HG02885 (cell line): ENCODE data around the gene NRIP1.

Experiments used
- ATAC-seq: cut with Tn5 transposase; IDR thresholded peaks from one replicate; pipeline ENCODE4 v1.9.1; 2021; ENCODE audit warnings: mild to moderate bottlenecking; ENCODE audit not compliant: unreplicated experiment, poor library complexity

The NRIP1 gene

GRCh38 chr21:15071009-15071408 is 6.2 kb upstream of the NRIP1 start:
- no peak for ATAC-seq

DNA sequence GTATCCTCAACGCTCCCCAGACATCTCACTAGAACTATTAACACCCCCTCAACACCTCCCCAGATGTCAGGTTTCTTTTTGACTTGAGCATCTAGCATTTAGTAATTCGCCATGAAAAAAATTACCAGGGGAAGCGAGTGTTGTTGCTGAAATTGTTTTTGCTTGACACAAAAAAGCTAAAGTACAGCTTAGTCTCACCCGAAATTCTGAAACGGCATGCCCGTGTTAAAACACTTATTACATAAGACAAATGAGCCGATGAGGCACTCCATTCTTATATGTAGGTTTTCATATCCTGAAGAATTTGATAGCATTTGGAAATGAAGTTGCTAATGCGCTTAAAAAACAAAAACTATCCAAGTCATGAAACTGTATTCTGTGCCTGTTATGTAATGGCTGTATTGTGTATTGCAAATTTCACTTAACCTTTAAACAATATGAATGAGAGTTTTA is 1.3 kb upstream of the NRIP1 start:
- ATAC-seq, result no peak

GRCh38 chr21:15065392-15066122 is 757 bp upstream of the NRIP1 start:
- ATAC-seq, result peak; percentile 25

- peak; percentile 9 for ATAC-seq
Observed at GRCh38 chr21:15063814-15064575, 805 bp downstream of the NRIP1 start.

DNA sequence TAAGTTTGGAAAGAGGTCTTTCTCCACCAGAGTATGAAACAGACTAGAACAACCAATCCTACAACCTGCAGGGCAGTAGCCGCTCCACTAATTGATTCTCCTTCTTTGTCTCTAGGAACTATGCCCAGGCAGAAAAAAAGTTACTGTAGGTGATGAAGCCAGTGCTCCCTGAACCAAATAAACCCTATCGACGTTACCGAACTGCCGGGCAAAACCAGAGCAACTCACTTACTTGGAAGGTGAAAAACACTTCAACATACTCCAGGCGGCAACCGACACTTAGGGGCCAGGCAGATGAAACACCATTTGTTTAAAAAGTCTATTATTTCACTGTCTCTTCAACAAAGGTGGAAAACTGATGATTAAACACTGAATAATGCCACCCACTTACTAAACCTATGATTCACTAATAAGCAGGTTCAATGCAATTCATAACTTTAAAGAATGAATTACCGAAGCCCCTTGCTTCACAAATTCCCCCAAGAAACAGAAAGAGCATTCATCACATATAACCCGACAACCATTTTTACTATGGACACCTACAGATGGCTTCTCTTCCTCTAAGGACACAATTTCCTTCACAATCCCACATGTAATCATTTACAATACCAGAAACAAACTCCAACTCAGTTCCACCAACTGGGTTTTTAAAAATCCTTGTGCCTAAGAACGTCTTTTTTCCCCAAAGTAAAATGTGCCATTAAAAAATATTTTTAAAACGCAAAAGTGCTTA is 1.6 kb downstream of the NRIP1 start:
- ATAC-seq, result no peak

DNA sequence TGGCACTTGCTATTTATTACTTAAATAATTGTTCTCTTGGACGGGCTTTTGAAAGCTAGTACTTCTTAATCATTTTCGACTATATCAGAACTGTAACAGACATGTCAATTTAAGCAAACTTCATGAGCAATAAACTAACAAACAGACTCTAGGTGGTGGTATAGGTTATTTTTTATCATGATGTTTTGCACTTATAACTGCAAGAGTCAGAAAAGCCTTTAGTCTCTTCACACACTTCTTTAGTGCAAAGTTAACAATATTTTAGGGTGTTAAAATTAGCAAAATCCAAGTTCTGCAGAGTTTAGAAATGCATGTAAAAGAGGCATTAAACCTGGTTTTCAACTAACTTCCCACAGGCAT is 2.2 kb downstream of the NRIP1 start:
- no peak for ATAC-seq

DNA sequence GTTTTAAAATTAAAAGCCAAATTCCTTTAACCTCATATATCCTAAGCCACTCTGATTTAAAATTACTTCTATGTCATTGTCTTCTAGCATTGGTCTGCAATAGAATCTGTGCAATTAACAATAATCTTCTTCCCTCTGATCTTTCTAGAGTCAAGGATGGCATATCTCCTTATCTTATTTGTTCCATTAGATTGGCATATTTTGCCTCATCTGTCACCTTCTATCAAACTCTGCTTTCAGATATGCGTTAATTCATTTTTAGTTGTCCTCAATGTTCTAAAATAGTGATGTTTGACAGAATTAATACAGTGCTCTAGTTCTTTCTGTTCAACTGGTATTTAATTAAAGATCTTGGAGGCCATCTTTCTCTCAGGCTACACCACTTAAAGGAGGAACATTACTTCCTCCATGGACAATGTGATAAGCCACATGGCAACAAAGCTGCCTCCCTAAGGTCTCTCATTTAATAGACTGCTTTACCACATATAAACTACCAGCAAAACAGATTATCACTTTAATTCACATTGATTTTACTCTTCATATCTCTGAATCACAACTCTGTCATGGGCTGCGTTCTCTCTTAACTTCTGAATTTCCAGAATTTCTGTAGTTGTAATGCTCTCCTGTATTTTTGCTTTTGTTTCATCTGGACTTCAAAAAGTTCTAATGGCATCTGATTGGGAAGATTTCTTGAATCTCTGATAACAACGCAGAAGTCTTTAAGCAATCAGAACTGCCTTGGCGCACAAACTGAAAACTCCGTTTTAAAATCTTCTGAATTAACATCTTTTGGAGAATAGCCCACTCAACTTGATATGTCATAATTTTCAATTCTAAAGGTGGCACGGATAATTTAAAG is 2.8 kb downstream of the NRIP1 start:
- ATAC-seq, result no peak

- no peak for ATAC-seq
Observed at GRCh38 chr21:15061279-15061678, 3.5 kb downstream of the NRIP1 start.

DNA sequence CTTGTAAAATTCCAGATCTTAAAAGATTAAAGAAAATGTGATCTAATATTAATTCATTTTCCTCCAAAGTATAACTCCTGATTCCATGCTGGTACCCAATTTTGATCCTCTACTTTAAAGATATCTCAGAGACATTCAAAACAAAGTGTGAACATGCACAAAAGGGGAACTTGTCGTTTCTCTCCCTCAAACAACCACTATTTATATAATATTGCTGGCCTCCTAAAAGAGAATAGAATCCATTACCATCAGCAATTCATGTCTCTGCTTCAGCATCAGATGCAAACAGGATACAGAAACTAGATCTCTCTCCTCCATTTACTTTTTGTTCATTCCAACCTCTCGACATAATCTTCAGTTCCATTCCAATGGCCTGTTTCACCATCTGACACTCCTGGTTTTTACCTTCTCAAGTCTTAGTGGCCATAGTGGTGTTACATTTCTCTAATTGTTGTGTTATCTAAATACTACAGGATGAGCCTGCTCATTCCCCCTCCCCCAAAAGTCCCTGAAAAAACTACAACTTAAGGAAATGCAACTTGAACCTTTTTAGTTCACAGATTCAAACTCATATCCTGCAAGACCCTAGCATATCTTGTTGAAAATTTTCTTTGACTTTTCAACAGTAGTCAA is 4.1 kb downstream of the NRIP1 start:
- ATAC-seq, result no peak

DNA sequence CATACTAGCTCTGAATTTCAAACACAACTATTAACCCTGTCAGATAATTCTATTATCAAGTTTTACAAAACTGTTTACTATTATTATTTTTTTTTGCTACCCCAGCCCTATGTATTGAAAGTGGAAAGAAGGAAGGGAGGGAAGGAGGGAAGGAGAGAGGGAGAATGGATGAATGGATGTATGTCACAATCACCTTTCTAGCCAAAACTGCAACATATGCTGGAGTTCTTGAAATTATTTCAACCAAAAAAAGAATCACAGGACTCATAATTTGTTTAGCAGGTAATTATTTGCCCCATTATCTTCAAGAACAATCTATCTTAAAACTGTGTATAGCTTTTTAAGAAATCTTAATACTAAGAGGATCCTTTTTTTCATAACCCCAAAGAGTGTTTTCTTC is 5.4 kb downstream of the NRIP1 start:
- ATAC-seq, result no peak

DNA sequence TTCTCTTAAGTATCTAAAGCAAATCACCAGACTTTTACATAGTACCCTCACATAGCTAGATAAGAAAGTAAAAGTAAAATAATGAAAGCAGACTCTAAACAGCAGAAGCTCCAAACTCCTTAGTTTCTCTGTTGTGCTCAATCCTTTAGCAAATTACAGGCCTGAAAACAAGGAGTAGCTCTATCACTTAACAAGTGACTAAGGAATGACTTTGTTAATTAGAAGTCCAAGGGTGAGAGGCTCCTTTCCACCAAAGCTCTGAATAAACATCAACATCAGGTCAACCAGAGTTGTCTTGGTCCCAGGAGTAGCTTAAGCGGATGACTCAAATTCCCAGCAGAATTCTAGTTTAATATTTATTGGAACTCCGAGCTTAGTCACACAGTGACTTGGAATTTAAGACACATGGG is 5.9 kb downstream of the NRIP1 start:
- ATAC-seq, result peak; percentile 38

DNA sequence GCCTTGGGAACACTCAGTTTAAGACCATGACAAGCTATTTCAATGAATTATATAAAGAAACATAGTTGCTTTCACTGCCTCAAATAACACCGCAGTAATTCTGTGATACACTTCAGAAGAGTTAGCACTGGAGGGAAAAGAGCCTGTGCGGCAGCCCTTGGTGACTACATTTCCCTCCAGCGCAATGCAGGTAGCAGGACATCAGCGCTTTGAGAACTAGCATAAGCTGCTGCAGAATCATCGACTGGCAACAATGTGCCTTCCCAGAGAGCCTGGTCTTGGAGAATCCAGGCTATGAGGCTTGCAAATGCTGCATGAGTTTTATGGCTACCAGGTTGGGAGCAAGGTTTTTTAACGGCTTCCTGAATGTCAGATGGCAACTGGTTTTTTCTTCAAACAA is 7.5 kb downstream of the NRIP1 start:
- no peak for ATAC-seq

DNA sequence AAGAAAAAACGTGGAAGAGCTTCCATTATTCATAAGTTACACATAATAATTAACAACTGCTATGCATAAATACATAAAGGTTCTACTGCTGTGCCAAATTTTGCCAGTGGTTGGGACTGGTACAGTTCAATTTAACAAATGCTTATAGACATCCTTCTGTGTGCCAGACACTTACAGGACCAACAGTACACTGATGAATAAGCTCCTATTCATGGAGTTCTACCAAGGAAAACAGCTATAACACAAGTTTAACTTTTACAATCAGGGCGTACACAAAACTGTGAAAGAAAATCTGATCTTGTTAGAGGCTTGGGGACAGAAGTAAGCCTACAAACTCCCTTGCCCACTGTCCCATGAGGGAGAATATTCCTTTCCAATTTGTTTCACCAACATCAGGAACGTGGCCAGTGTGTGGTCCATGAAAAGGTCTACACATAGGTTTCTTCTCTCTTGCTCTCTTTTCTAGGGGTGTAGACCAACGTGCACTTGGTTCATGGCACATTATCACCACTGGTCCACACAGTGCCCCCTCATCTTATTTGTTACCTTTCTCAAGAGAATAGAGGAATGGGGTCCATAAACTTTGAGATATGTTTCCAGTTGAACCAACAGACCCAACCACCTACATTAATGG is 10.1 kb downstream of the NRIP1 start:
- no peak for ATAC-seq

DNA sequence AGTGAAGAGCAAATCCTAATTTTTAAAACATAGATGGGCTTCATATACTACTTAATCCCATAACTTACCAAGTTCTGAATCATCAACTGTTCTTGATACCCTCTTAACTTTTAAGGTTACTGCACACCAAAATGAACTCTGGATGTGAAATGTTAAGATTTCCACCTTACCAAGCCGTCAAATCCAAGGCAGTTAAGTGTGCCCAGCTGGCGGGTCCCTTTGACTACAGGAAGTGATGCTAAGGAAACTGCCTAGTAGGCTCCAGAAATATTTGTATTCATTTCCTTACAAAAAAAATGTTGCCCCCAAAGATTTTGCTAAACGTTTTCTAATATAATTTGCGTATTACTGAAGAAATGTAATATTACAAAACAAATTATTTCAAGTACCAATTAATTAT is 10.7 kb downstream of the NRIP1 start:
- no peak for ATAC-seq

- no peak for ATAC-seq
Observed at GRCh38 chr21:15053500-15053899, 11.3 kb downstream of the NRIP1 start.

- ATAC-seq, result peak; percentile 38
Observed at GRCh38 chr21:15052459-15052763, 12.4 kb downstream of the NRIP1 start.

DNA sequence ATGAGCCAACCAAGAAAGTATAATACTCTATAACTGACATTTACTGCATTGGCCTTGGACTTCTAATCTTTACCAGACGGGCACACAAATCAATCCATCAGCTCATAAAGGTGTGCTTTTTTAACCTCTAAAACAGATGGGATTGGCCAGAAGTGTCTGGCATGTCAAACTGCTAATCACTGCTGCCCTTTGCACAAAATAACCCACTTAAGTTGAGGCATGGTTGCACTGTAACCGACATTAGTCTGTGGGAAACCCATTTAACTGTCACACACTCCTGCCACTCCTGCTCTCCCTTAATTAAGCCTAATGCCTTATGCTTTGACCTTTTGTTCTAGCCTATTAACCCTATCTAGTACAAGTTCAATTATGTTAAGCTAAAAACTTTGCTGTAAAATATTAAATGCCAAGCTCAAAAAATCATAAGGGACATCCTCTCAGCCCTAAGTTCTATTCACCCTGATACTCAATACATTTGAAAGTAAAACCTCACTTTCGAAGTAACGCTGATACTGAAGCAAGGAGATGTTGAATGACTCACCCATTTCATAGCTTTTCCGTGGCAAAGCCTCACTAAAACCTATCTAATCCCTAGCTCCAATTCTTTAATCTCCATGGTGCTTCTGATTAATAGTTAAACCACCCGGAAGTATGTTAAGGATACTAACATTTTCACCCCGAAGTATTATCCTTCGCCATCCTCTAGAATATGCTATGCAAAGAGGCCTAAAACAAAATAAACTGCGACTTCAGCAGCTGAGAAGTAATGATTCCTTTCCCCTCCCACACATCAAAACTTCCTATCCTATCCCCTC is 12.9 kb downstream of the NRIP1 start:
- peak; percentile 92 for ATAC-seq

DNA sequence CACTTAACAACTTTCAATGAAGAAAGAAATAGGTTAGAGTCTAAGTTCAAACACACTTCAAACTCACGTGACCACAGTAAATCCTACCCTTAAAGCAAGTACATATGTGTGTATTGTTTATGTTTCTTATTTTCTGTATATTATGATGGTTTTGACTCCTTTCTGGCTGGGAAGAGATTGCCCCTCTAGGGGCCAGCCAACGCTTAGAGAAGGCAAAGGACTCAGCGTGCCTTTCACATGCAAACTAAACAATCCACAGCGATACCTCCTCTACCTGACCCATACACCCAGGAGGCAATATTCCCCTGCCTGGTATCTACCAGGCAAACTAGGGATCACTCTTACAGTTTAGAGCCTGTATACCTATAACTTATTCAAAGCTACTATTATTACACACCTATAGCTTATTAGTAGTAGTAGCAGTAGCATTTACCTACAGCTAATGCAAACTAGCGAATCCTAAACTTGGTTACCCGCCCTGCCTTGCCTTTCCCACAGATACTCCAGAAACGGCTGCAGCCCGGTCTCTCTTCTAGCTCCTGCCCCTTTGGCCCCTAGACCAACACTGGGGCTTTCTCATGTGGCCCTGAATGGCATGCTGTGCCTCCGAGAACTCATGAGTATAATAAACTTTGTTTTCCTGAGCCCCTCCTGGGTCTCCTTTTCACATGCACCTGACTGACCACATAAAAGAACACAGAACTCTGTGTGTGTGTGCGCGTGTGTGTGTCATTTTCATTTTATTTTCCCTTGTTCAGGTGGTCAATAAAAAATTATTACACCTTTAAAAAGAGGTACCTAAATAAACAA is 14.0 kb downstream of the NRIP1 start:
- no peak for ATAC-seq
